GM21390 (cell line): ENCODE measurements around the gene HSF4.

Experiments
- ATAC-seq: cut with Tn5 transposase; IDR thresholded peaks from one replicate; pipeline ENCODE4 v1.9.1; 2021; ENCODE audit not compliant: unreplicated experiment

HSF4 gene

DNA sequence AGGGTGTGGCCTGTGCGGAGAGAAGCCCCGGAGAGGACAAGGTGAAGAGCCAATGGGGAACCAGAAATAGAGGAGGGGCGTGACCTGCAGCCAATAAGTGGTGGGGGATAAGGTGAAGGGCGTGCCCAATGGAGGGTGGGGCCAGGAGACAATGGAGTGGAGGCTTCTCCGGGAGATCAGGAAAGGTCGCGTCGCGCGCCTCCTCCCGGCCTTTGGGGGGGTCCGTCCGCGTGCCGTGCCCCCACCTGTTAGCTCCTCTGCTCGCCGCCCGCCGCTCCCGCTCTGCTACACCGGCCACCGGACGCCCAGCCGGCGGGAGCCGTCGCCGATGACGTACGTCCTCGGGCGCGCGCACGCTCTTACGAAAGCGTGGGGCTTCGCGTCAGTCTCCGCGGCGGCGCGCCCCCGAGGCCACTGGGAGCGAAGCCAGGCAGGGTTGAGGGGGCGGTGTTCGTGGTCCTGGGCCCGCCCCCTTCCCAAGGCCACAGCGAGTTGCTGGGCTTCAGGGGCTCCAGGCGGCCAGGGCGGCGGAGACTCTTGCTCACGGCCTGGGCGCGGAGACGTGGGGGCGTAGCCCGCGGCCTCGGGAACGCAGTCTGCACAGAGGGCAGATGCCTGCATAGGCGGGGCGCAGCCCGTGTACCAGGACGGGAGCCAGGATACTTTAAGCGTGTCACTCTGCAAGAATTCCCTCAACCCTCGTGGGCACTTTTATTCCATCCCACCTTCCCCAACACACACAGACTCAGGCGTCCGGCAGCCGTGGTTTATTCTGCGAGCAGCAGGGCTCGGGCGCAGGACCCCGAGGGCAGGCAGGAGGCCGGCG lies 19.3 kb downstream of the HSF4 start, which contains the start of gene MATCAP1:
Gene MATCAP1, minus strand, starts transcription at position 337 of the 826 bp plus-strand sequence. CDS start 3,353 bp downstream, outside the sequence.
- ATAC-seq, result peak; percentile 87

DNA sequence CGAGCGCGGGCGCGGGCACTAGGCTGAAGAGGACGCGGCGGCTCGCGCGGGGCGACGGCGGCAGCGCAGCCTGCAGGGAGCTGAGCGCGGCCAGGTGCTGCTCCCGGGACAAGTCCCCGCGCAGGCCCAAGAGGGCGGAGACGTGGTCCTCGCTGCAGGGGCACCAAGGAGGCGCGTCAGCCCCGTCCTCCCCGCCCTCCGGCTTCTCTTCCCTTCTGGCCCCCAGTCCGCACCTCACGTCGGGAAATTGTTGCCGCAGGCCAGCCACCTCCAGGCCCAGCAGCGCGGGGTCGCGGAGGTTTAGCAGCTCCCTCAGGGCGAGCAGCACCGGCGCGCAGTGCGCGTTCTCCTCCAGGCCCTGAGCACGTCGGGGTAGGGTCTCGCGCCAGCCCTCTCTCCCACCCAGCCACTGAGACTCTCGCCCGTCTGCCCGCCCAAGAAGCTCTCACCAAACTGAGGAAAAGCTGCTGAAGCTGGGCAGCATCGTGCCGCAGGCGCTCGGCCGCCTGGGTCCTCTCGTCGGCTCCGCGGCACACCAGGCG lies 20.0 kb downstream of the HSF4 start:
- no peak for ATAC-seq

DNA sequence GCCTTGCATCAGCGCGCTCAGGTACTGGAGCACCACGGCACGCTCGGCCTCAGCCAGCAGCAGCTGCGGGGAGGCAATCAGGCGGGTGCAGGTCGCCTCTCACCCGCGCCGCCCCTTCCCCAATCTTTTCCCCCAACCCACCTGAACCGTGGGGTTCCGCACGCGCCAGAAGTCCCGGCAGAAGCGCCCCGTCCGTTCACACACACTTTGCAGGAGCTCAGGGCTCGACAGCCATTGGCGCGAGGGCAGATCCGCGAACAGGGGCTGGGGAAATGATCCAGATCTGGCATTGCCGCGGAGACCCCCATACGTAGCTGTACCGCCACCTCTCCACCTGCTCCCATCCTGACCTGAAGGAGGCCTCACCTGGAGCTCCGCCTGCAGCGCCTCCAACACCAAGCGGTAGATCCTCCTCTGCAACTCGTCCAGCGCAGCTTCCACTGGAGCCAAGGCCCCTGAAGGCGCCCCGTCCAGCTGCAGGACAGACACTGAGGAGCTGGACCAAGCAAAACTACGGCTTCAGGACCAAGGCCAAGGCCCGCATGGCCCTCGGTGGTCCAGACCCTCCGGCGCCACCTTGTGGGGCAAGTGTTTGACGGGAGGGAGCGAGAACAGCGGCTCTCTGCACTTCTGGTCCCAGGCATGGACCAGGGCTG lies 20.6 kb downstream of the HSF4 start:
- no peak for ATAC-seq

DNA sequence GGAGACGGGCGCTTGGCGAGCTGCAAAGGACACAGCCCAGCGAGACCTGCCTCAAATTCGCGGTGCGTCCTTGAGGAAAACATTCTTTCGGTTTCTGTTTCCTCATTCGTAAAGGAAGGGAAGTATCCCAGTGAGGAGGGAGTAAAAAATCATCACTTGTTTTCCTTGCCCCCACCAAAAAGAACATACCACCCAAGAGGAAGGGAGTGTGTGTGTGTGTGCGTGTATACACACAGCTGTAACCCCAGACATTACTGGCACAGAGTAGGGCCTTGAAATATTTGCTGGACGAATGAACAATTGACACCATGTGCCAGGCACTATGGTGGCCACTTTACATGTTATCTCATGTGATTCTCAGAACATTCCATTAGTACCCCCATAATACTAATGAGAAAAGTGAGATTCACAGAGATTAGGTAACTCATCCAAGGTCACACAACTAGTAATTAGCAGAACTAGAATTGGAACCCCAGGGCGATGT lies 21.1 kb downstream of the HSF4 start:
- ATAC-seq, result no peak

DNA sequence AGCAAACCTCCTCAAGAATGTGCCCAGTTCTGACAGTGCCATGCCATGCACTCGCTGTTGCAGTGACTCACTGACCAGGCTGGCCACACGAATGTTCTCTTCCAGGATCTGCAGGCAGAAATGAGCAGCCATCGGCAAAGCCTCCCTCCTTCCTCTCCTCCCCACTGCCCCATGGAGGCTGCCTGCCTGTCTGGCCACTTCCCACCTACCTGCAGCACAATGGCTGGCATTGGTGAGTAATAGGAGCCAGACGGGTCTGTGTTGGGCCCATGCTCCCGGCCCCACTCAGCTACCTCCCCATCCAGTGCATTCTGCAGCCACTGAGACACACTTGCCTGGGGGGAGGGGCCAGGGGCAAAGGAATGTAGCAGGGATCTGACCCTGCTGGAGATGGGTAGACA lies 22.0 kb downstream of the HSF4 start:
- ATAC-seq, result no peak

DNA sequence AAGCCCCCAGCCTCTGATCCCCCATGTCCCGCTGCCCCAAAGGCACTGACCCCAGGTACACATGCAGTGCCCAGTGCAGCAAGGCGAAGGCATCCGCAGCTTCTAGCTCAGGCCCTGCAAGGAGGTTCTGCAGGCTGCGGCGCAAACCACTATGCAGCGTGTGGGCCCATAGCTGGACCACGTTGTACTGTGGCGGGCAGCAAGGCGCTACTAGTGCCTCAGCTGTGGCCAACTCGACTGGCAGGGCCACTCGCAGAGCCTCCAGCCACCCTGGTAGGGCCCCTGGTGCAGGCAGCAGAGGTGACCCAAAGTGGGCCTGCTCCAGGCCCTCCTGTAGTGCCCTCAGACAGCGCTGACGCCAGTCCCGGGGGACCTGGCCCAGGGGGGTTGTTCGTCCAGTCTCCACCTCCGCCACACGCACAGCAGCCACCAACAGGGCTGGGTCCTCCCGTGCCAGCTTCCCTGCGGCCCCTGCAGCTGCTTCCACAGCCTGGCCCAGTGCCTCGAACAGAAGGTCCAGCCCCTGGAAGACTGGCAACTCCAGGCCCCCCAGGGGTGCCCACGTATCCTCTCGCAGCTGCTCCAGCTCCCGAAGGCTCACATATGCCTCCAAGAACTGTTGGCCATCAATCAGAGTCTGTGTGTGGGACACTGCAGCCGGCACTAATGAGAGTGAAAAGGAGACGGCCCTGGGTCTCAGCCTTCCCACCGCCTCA lies 22.8 kb downstream of the HSF4 start:
- ATAC-seq, result no peak

GRCh38 chr16:67188323-67188722 lies 23.8 kb downstream of the HSF4 start:
- no peak for ATAC-seq

- no peak for ATAC-seq
These were observed 24.3 kb downstream of the HSF4 start for GRCh38 chr16:67188798-67189197.

DNA sequence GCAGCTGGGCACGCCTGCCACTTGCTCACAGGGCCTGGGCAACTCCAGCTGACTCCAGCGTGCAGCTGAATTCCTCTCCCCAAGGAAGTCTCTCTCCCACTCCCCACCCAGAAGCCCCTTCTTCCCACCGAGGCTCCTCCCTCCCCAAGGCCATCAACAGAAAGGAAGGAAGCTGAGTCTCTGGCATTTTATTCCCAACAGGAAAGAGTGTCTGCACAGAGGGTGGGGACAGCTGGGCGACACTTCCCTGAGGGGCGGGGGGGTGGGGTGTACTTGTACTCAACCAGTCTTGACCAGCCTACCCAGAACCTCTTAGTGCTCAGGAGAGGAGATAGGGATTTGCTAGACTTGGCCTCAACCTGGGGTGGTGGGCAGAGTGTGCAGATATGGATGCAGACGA lies 25.5 kb downstream of the HSF4 start, which contains the start of gene EXOC3L1:
Gene EXOC3L1, minus strand, starts transcription at position 96 of the 400 bp plus-strand sequence. CDS start 460 bp downstream, outside the sequence.
- no peak for ATAC-seq

DNA sequence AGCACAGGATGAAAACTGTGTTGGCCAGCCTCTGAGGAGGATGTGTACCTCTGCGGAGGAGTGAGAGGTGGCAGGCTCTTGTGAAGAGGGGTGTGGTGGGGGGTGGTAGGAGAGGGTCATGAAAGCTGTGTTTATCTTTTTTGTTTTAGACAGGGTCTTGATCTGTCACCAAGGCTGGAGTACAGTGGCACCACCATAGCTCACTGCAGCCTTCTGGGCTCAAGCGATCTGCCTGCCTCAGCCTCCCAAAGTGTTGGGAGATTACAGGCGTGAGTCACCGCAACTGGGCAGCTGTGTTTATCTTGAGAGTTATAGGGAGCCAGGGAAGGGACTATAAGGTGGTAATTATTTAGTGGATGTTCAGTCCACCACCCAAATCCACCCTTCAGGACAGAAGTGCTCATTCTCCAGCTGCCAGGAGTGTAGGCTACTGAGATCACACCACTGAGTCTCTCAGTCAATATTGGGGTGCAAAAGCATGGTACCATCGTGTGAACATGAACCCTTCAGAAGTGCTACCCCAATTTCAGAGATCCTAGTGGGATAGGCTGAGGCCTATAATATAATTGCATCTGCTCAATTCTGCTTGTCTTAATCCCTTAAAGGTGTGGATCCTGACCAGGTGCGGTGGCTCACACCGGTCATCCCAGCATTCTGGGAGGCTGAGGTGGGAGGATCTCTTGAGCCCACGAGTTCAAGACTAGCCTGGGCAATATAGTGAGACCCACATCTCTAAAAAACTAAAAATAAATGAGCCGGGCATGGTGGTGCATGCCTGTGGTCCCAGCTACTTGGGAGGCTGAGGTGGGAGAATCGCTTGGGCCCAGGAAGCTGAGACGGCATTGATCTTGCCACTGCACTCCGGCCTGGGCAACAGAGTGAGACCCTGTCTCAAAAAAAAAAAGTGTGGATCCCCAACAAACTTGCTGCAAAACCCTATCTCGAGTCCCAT lies 26.2 kb downstream of the HSF4 start:
- ATAC-seq, result no peak

DNA sequence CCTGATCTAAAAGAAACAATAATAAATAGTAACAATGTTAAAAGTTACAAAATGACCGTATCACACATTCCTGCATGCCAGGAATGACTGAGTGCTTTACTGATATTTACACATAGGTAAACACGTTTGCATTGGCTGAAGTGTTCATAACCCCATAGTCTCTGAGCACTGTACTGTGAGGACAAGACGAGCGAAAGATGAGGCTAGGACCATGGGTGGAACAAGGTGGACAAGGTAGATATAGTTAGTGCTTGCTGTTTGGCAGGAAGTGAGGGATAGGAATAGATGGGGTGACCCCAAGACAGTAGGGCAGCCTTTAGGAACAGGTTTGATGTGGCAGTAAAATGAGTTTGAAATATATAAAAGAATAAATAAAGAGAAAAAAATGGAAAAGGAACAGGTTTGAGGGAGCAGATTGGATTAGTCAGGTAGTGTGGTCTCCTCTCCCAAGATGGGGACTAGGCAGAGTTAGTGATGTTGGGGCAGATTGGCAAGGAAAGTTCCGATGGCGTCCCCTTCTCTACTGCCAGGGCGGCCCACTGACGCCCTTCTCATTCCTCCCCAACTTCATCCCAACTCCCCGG lies 27.0 kb downstream of the HSF4 start:
- peak; percentile 8 for ATAC-seq

GRCh38 chr16:67191995-67192681 lies 27.6 kb downstream of the HSF4 start, which contains the start of gene E2F4:
TSS of gene E2F4 (plus strand) at chr16:67192155. CDS start at chr16:67192228, 73 bp downstream.
- peak; percentile 79 for ATAC-seq

- no peak for ATAC-seq
These were observed 28.3 kb downstream of the HSF4 start for GRCh38 chr16:67192781-67193361.

- no peak for ATAC-seq
These were observed 29.0 kb downstream of the HSF4 start for GRCh38 chr16:67193536-67193935.

DNA sequence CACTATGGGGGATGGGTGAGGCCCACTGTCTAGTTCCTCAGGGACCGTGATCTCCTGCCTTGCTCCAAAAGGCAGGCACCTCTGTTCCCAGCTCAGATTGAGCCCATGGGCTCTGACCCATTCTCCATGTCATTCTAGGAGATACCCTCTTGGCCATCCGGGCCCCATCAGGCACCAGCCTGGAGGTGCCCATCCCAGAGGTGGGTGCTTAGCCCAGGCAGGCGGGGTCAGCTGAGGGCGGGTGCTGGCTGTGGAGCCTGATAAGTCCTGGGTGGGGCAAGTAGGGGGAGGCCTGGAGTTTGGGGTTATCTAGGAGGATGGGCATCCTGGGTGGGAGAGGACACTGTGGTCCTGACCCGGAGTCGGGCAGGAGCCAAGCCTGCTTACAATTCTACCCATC lies 29.7 kb downstream of the HSF4 start:
- no peak for ATAC-seq

DNA sequence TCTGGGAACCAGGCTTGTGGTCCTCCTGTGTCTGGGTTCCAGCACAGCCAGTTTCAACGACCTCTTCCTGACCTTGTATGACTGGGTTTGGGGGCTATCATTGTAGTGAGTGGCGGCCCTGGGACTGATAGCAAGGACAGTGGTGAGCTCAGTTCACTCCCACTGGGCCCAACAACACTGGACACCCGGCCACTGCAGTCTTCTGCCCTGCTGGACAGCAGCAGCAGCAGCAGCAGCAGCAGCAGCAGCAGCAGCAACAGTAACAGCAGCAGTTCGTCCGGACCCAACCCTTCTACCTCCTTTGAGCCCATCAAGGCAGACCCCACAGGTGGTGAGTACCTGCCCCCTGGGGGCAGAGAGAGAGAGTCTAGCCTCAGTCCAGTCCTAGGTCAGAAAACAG lies 31.1 kb downstream of the HSF4 start:
- ATAC-seq, result no peak

DNA sequence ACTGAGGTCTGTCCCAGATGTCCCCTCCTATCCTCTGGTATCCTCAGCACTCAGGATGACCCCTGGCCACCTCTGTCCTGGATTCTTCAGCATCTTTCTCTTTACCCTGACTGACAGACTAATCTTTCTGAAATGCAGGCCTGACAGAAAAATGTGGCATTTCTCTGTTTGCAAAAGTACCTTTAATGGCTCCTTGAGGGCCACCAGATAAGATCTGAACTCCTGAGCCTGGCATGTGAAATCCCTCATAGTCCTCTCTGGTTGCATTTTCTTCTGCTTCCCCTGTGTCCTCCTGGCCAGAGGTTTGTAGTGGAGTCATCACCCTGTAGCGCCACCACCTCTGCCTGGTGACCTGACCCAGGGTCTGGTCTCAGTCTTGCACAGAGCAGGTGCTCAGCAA lies 32.3 kb downstream of the HSF4 start:
- no peak for ATAC-seq

DNA sequence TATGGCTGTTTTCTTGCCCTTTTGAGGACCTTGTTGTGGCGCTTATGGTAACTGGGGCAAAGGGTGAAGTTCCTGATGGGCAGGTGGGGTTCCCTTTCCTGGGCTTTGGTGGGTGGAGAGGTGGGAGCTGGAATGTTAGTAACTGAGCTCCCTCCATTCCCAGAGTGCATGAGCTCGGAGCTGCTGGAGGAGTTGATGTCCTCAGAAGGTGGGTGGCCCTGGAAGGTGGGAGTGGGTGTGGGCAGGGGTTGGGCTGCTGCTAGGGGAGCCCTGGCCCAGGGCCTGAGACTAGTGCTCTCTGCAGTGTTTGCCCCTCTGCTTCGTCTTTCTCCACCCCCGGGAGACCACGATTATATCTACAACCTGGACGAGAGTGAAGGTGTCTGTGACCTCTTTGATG lies 33.2 kb downstream of the HSF4 start:
- ATAC-seq, result no peak
